Natural killer cell (primary cell): ENCODE measurements around the gene DOCK8. TPM values are rescaled to one million over a fixed set of nuclear protein-coding genes. Genes with fewer than 3 reads are reported as not detected.

Experiments
- ATAC-seq, 3 donors: fragments of 150-1000 bp in 2 of 3; fragments of 200-7000 bp in 1 of 3; cut with Tn5 transposase; 1 replicate in 1 of 3; 2 replicates in 2 of 3; pipeline ENCODE4 v1.10.0; 2021; ENCODE audit warnings: mild to moderate bottlenecking in 2 of 3, moderate library complexity in 2 of 3
- DNase-seq, 2 donors: peaks; one replicate each; pipeline versions ENCODE4 v3.0.0 to v3.0.0-alpha.2; 2013 to 2021; ENCODE audit warnings: mixed read lengths in 1 of 2
- H3K27ac ChIP-seq: one replicate; pipeline ENCODE4 v1.5.1; 2013; ENCODE audit warnings: mild to moderate bottlenecking, low read length
- H3K27me3 ChIP-seq: one replicate; pipeline ENCODE4 v1.6.1; 2013; ENCODE audit warnings: low read length; ENCODE audit not compliant: control insufficient read depth, insufficient read depth
- H3K36me3 ChIP-seq: one replicate; pipeline ENCODE4 v1.6.1; 2013; ENCODE audit warnings: low read length; ENCODE audit not compliant: control insufficient read depth, insufficient read depth
- H3K4me1 ChIP-seq: one replicate; pipeline ENCODE4 v1.6.1; 2013; ENCODE audit warnings: low read length; ENCODE audit not compliant: control insufficient read depth, insufficient read depth
- H3K4me3 ChIP-seq: one replicate; pipeline ENCODE4 v1.5.1; 2013; ENCODE audit warnings: low read length
- H3K9me3 ChIP-seq: one replicate; pipeline ENCODE4 v1.6.1; 2013; ENCODE audit warnings: low read length; ENCODE audit not compliant: control insufficient read depth, insufficient read depth
- H3K27ac Mint-ChIP-seq, 2 donors: one replicate each; pipeline ENCODE4 v1.8.0; 2022; ENCODE audit warnings: mild to moderate bottlenecking in 2 of 2, mixed read lengths in 2 of 2, moderate library complexity in 1 of 2
- H3K27me3 Mint-ChIP-seq, 2 donors: one replicate each; pipeline ENCODE4 v1.8.0; 2022; ENCODE audit warnings: low read depth in 2 of 2, mixed read lengths in 2 of 2
- H3K36me3 Mint-ChIP-seq: one replicate; pipeline ENCODE4 v1.8.0; 2022; ENCODE audit warnings: mixed read lengths
- H3K4me1 Mint-ChIP-seq, 2 donors: one replicate each; pipeline ENCODE4 v1.8.0; 2022; ENCODE audit warnings: mixed read lengths in 2 of 2
- H3K4me3 Mint-ChIP-seq: one replicate; pipeline ENCODE4 v1.8.0; 2022; ENCODE audit warnings: mild to moderate bottlenecking, moderate library complexity, mixed read lengths
- H3K9me3 Mint-ChIP-seq, 2 donors: one replicate each; pipeline ENCODE4 v1.8.0; 2022; ENCODE audit warnings: mixed read lengths in 2 of 2
- WGBS: methylation state at CpG from one replicate; pipeline ENCODE4 v1.1.7; 2013; ENCODE audit warnings: missing lambda C conversion rate; ENCODE audit not compliant: insufficient coverage; 5-methylcytosine and 5-hydroxymethylcytosine counted together
- intact Hi-C: fragments of 100-400 bp; cut with micrococcal nuclease; formaldehyde crosslinking; loops from one replicate; pipeline ENCODE4 v1.14.2; 2022
- total RNA-seq, 4 donors: library from RNA; stranded (reverse); fragments of 120-200 nt in 1 of 4; gene quantifications; one replicate each; pipeline versions ENCODE4 v1.2.3 to v1.2.4, GENCODE V29; 2013 to 2022
- TF ChIP-seq, protein P1 (sequence below): fragments of 200-600 bp; IDR thresholded peaks from one replicate; pipeline ENCODE4 v1.8.0; 2022; ENCODE audit warnings: antibody characterized with exemption

The DOCK8 gene
- total RNA-seq, 3 donors from 2014 or later (not counting 1 experiment from before 2014, with no cell fraction given) = 156 to 211 (median 207) TPM

DNA sequence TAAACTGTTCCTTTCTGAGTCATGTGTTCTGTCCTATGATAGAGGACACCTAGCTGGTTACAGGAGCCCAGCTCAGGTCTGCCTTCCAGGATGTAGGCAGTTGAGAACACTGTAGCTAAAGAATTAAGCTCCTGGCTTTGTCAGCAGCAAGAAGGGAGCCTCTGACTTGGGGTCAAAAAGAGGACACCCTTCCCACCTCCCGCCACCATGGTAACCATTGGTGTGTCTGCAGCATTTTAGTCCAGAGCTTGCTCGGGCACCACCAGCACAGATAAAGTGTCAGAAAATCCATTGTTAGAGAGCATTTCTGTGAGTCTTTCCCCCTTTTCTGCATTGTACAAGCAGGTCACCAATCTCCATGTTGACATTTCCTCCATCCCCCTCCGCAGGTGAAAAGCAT is 181.7 kb downstream of the DOCK8 start:
- Histone ChIP-seq H3K4me3 (no peak overlapping the region), H3K27me3 (no peaks in the 10 kb centered on the region), H3K36me3 (peaks cover 88% of the 10 kb centered on the region), H3K4me1 (no peaks in the 10 kb centered on the region), H3K27ac (no peak overlapping the region), H3K9me3 (no peaks in the 10 kb centered on the region)
- no peaks in the 10 kb centered on the region for H3K27me3 Mint-ChIP-seq
- intact Hi-C loops = no loop called here
- H3K27ac Mint-ChIP-seq = no peak overlapping the region
- H3K4me3 Mint-ChIP-seq = no peak overlapping the region
- H3K36me3 Mint-ChIP-seq = peaks cover 8% of the 10 kb centered on the region
- H3K9me3 Mint-ChIP-seq = no peaks in the 10 kb centered on the region
- ATAC-seq (no peak), DNase-seq (no peak)
- H3K4me1 Mint-ChIP-seq = peaks cover 0 to 7% of the 10 kb centered on the region in 2 donors
- TF ChIP-seq, protein P1, sequence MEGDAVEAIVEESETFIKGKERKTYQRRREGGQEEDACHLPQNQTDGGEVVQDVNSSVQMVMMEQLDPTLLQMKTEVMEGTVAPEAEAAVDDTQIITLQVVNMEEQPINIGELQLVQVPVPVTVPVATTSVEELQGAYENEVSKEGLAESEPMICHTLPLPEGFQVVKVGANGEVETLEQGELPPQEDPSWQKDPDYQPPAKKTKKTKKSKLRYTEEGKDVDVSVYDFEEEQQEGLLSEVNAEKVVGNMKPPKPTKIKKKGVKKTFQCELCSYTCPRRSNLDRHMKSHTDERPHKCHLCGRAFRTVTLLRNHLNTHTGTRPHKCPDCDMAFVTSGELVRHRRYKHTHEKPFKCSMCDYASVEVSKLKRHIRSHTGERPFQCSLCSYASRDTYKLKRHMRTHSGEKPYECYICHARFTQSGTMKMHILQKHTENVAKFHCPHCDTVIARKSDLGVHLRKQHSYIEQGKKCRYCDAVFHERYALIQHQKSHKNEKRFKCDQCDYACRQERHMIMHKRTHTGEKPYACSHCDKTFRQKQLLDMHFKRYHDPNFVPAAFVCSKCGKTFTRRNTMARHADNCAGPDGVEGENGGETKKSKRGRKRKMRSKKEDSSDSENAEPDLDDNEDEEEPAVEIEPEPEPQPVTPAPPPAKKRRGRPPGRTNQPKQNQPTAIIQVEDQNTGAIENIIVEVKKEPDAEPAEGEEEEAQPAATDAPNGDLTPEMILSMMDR = no peak
- 92% methylated on average over 3 of the region's 3 CpGs for WGBS

DNA sequence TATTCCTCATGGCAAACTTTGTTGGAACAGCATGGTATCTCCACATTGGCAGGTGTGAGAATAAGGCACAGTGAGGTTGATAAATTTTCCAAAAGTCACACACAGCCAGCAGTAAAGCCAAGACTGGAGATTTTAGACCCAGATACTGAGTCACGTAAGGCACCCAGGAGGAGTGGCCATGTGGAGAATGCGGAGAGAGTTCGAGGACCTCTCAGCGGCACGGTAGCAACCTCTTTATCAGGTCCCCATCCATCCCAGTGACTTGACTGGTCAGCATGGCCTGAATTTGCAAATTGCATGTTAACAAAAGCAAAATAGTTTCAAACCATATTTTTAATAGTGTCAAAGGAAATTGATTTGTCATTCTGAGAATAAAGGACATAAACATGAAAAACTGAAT is 183.4 kb downstream of the DOCK8 start:
- no peak for DNase-seq
- intact Hi-C loops = no loop called here

DNA sequence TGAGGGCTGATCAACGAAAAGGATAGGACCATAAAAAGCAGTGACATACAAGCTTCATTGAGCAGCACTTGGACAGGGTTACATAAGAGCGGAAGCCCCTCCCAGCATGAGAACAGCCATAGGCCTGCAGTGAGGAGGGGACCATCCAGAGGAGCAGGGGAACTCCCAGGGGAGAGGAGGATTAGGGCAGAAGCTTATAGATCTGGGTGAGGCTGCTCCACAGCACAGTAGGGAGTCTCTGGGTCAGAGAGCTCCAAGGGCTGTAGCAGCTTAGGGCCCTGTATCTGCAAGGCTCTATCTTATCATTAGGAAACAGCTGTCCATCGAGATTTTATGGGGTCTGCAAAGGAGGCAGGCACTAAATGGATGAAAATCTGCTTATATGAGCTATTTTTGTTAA is 186.6 kb downstream of the DOCK8 start:
- H3K27ac Mint-ChIP-seq = peak overlapping the region; percentile 78 to 79
- 92% methylated on average over 3 of the region's 3 CpGs for WGBS
- H3K9me3 Mint-ChIP-seq = no peaks in the 10 kb centered on the region
- no peaks in the 10 kb centered on the region for H3K27me3 Mint-ChIP-seq
- peaks cover 39% of the 10 kb centered on the region for H3K36me3 Mint-ChIP-seq
- Histone ChIP-seq H3K4me1 (no peaks in the 10 kb centered on the region), H3K4me3 (no peak overlapping the region), H3K27ac (peak overlapping the region; percentile 15), H3K36me3 (peaks cover 89% of the 10 kb centered on the region), H3K9me3 (no peaks in the 10 kb centered on the region), H3K27me3 (no peaks in the 10 kb centered on the region)
- intact Hi-C loops = no loop called here
- TF ChIP-seq, protein P1 = no peak
- DNase-seq = no peak
- ATAC-seq = no peak
- peaks cover 7 to 11% of the 10 kb centered on the region in 2 donors for H3K4me1 Mint-ChIP-seq
- H3K4me3 Mint-ChIP-seq = no peak overlapping the region

More for the DNA sequence above, 183.4 kb downstream of the DOCK8 start:
- no peak overlapping the region for H3K4me3 ChIP-seq
- Mint-ChIP-seq H3K9me3 (no peaks in the 10 kb centered on the region), H3K27me3 (no peaks in the 10 kb centered on the region), H3K4me1 (peaks cover 7% of the 10 kb centered on the region in 2 donors), H3K36me3 (peaks cover 17% of the 10 kb centered on the region), H3K27ac (no peak overlapping the region), H3K4me3 (no peak overlapping the region)
- no peak for ATAC-seq
- peaks cover 92% of the 10 kb centered on the region for H3K36me3 ChIP-seq
- WGBS = 98% methylated on average over 5 of the region's 5 CpGs
- no peaks in the 10 kb centered on the region for H3K4me1 ChIP-seq
- H3K27ac ChIP-seq = no peak overlapping the region
- no peaks in the 10 kb centered on the region for H3K27me3 ChIP-seq
- TF ChIP-seq, protein P1 = no peak
- H3K9me3 ChIP-seq = no peaks in the 10 kb centered on the region

DNA sequence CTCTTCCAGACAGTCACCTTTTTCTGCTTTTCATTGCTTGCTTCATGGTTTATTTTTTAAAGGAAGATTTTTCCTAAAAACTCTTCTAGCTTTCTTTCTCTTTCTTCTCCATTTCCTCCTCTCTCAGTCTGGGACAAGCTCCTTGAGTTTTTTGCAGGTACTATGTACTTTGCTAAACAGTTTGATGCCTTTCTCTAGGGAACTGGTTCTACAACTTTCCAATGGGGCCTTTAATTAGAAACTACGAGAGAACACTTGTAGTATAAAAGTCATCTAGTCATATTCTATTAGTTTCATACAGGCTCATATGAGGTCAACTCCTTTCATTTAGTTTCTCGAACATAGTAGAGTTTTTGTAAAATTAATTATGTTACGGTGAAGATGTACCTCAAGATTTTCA is 189.6 kb downstream of the DOCK8 start:
- Mint-ChIP-seq H3K36me3 (peaks cover 68% of the 10 kb centered on the region), H3K27me3 (no peaks in the 10 kb centered on the region), H3K9me3 (no peaks in the 10 kb centered on the region), H3K27ac (peak overlapping the region; percentile 44 to 53), H3K4me3 (no peak overlapping the region), H3K4me1 (peaks cover 7 to 11% of the 10 kb centered on the region in 2 donors)
- ATAC-seq (no peak), DNase-seq (no peak)
- intact Hi-C loops = no loop called here
- Histone ChIP-seq H3K27ac (no peak overlapping the region), H3K36me3 (peaks cover 88% of the 10 kb centered on the region), H3K27me3 (no peaks in the 10 kb centered on the region), H3K4me3 (no peak overlapping the region), H3K4me1 (no peaks in the 10 kb centered on the region), H3K9me3 (no peaks in the 10 kb centered on the region)
- 100% methylated on average over 2 of the region's 3 CpGs for WGBS
- TF ChIP-seq, protein P1 = no peak
